Mucosa of rectum (tissue), 2 donors: Measurements from ENCODE around the gene SRSF6.
"Not testable (repeated sequence)": the region's sequence is repeated elsewhere in the genome, so short reads cannot be mapped to it uniquely, and the experiment has no call there.

Experiments used
- H3K27ac ChIP-seq, 2 donors: one replicate each; pipeline ENCODE4 v1.7.0; 2013; ENCODE audit warnings: inconsistent platforms in 2 of 2, low read depth in 2 of 2, low read length in 2 of 2
- H3K27me3 ChIP-seq, 2 donors: one replicate each; pipeline ENCODE4 v1.7.0; 2013; ENCODE audit warnings: low read length in 2 of 2; ENCODE audit not compliant: control insufficient read depth in 2 of 2, insufficient read depth in 2 of 2
- H3K36me3 ChIP-seq, 2 donors: one replicate each; pipeline ENCODE4 v1.7.0; 2013; ENCODE audit warnings: low read length in 2 of 2; ENCODE audit not compliant: control insufficient read depth in 2 of 2, insufficient read depth in 2 of 2
- H3K4me1 ChIP-seq, 2 donors: one replicate each; pipeline ENCODE4 v1.7.0; 2013; ENCODE audit warnings: low read length in 2 of 2, mild to moderate bottlenecking in 1 of 2; ENCODE audit not compliant: control insufficient read depth in 2 of 2, insufficient read depth in 2 of 2
- H3K4me3 ChIP-seq, 2 donors: one replicate each; pipeline ENCODE4 v1.7.0; 2013; ENCODE audit warnings: low read length in 2 of 2
- H3K9ac ChIP-seq, 2 donors: one replicate each; pipeline ENCODE4 v1.7.0; 2013; ENCODE audit warnings: low read length in 2 of 2, low read depth in 1 of 2, mild to moderate bottlenecking in 1 of 2
- H3K9me3 ChIP-seq, 2 donors: one replicate each; pipeline ENCODE4 v1.7.0; 2013; ENCODE audit warnings: low read length in 2 of 2; ENCODE audit not compliant: control insufficient read depth in 2 of 2
- donor health status: healthy.
- donor health status: Normal muscosa, but diverticular disease.

Gene SRSF6

DNA sequence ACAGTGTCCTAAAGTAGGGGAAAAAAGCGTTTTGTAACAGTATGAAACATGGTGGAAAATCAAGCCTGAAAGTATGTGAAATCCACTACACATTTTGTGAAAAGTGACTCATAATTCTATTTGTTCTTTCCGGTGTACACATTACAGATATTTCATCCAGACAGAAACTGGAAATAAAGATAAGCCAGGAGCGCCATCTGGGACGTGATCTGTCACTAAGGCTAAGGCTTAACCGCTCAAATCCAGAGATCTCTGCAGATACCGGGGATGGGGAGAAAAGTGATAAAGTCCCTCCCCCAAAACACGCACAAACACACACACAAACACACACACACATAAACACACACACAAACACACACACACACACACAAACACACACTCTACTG, 26.6 kb upstream of the SRSF6 start:
- Histone ChIP-seq H3K36me3 (no peaks in the 10 kb centered on the region), H3K27ac (no peak overlapping the region), H3K9ac (no peak overlapping the region), H3K4me3 (no peak overlapping the region), H3K27me3 (no peaks in the 10 kb centered on the region), H3K4me1 (no peaks in the 10 kb centered on the region), H3K9me3 (no peaks in the 10 kb centered on the region)

DNA sequence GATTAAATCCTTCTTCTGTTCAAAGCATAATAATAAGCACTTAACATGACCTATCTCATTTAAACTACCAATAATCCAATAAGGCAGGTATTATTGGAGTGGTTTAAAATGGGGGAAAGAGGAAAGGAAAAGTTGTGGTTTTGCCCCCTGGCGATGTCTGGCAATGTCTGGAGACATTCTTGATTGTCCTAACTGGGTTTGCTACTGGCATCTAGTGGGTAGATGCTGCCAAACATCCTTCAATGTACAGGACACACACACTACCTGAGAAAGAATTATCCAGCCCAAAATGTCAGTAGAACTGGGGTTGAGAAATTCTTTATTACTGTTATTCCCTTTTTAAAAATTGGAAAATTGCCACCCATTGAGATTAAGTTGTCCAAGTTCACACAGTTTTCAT, 25.2 kb upstream of the SRSF6 start:
- Histone ChIP-seq H3K27me3 (no peaks in the 10 kb centered on the region), H3K9me3 (no peaks in the 10 kb centered on the region), H3K36me3 (no peaks in the 10 kb centered on the region), H3K9ac (no peak overlapping the region), H3K4me3 (no peak overlapping the region), H3K4me1 (no peaks in the 10 kb centered on the region), H3K27ac (no peak overlapping the region)

DNA sequence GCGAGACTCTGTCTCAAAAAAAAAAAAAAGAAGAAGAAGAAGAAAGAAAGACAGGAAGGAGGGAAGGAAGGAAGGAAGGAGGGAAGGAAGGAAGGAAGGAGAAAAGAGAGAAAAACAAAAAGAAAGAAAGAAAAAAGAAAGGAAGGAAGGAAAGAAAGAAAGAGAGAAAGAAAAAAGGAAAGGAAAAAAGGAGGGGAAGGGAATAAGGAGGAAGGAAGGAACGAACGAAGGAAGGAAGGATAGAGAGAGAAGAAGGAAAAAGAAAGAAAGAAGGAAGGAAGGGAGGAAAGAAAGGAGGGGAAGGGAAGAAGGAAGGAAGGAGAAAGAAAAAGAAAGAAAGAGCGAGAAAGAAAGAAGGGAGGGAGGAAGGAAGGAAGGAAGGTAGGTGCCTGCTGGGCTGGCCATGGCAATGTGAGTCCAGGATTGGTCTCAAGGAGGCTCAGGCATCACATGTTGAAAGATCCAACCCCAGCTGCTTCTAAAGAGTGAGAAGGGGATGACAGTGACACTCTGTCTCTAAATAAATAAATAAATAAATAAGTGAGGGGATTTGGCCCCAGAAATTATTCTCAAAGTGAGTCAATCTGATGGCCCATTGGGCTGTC, 24.3 kb upstream of the SRSF6 start:
- no peaks in the 10 kb centered on the region for H3K36me3 ChIP-seq

DNA sequence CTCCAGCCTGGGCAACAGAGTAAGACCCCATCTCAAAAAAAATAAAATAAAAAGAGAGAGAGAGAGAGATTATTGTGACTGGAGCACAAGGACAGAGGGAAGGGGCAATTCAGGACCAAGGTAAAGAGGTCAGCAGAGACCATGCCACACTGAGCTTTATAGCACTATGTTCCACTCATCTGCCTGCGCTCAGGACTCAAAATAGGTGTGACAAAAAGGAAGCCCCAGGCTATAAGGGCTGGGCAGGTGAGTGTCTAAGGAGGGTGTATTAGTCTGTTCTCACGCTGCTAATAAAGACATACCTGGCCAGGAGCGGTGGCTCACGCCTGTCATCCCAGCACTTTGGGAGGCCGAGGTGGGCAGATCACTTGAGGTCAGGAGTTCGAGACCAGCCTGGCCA, 23.1 kb upstream of the SRSF6 start:
- no peaks in the 10 kb centered on the region for H3K4me1 ChIP-seq
- H3K36me3 ChIP-seq = no peaks in the 10 kb centered on the region
- H3K9me3 ChIP-seq = no peaks in the 10 kb centered on the region
- H3K27ac ChIP-seq = no peak overlapping the region
- H3K4me3 ChIP-seq = no peak overlapping the region
- no peaks in the 10 kb centered on the region for H3K27me3 ChIP-seq
- no peak overlapping the region for H3K9ac ChIP-seq

More for the DNA sequence above, 24.3 kb upstream of the SRSF6 start:
- Histone ChIP-seq H3K9ac (no peak overlapping the region), H3K4me3 (no peak overlapping the region), H3K4me1 (no peaks in the 10 kb centered on the region), H3K27ac (no peak overlapping the region), H3K9me3 (no peaks in the 10 kb centered on the region), H3K27me3 (no peaks in the 10 kb centered on the region)

DNA sequence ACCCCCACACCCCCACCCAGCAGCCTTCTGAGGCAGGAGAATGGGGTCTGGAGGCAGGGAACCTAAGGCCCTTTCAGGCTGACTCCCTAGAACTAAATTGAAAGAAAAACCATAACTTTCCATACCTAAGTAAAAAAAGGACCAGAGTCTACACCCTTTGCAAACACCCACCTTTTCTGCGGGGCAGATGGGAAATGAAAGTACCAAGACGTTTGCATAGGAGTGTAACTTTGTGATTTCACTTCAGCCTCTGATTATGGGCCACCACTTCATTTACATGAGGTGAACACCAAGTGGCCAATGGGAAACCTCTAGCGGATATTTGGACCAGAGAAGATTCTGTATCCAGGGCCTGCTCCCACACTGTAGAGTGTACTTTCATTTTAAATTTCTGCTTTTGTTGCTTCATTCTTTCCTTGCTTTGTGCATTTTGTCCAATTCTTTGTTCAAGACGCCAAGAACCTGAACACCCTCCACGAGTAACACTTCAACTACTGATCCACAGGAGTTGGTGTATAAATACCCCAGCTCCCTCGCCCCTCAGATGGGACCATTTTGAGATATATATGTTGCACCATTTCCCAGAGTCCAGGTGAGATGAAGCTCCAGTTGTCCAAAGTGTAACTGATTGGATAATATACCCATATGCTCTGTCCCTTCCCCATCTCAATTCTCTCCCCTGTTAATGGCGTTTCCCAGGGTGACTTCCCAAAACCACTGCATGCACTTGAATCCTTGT, 18.9 kb upstream of the SRSF6 start:
- H3K27ac ChIP-seq = no peak overlapping the region
- H3K9ac ChIP-seq = no peak overlapping the region
- no peak overlapping the region for H3K4me3 ChIP-seq
- no peaks in the 10 kb centered on the region for H3K4me1 ChIP-seq
- peaks cover 0 to 2% of the 10 kb centered on the region in 2 donors for H3K27me3 ChIP-seq
- no peaks in the 10 kb centered on the region for H3K36me3 ChIP-seq
- H3K9me3 ChIP-seq = no peaks in the 10 kb centered on the region

DNA sequence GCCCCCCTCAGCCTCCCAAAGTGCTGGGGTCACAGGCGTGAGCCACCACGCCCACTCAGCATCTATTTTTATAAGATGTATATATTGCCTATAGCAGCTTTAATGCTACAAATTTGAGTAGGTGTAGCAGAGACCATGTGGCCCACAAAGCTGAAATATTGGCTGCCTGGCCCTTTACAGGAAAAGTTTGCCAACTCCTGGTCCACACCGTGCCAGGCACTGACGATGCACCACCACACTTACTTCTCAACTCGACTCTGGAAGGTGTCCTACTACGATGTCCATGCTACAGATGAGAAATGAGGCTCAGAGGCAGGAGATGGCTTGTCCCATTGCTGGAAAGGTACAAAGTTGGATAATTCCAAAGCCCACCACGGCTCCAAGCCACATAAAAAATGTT, 17.2 kb upstream of the SRSF6 start:
- no peaks in the 10 kb centered on the region for H3K36me3 ChIP-seq
- H3K9me3 ChIP-seq = no peaks in the 10 kb centered on the region
- H3K4me1 ChIP-seq = no peaks in the 10 kb centered on the region
- H3K4me3 ChIP-seq = no peak overlapping the region
- no peak overlapping the region for H3K27ac ChIP-seq
- H3K27me3 ChIP-seq = peaks cover 0 to 2% of the 10 kb centered on the region in 2 donors
- no peak overlapping the region for H3K9ac ChIP-seq

DNA sequence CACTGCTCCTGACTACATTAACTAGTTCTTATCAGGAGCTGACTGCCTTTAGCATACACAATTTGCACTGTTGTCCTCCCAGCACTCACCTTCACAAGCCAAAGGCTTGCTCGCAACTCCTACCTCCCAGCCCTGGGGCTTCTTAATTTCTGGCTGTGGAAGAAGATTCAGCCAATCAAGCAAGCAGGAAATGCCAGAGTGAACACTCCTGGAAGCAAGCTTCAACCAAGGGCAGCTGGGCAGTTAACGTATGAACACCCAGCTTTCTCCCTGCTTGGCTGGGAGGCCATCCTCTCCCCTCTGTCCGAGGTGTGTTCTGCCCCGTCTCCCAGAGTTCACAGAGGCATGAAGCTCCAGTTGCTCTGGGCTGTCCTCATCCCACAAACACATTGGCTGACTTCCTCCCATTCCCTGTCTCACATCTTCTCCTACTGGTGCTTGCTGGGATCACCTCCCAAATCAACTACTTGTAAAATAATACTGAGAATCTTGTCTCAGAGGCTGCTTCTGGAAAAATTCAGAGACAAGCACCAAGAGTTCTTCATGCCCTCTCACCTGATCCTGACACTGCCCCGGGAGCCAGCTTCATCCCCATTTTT, 15.3 kb upstream of the SRSF6 start:
- Histone ChIP-seq H3K27me3 (peaks cover 0 to 4% of the 10 kb centered on the region in 2 donors), H3K9me3 (no peaks in the 10 kb centered on the region), H3K4me3 (no peak overlapping the region), H3K36me3 (no peaks in the 10 kb centered on the region), H3K27ac (no peak overlapping the region), H3K9ac (no peak overlapping the region), H3K4me1 (no peaks in the 10 kb centered on the region)

DNA sequence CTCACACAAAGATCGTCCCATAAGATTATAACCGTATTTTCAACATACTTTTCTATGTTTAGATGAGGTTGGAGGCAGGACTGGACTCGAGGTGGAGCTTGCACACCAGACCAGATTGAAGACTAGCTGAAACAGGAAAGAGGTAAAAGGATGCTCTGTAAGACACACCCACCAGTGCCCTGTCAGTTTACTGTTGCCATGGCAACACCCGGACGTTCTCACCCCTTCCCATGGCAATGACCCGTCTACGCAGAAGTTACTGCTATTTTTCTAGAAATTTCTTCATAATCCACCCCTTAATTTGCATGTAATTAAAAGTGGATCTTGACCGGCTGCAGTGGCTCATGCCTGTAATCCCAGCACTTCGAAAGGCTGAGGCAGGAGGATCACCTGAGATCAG, 13.6 kb upstream of the SRSF6 start:
- H3K9me3 ChIP-seq = no peaks in the 10 kb centered on the region
- H3K9ac ChIP-seq = no peak overlapping the region
- peaks cover 0 to 4% of the 10 kb centered on the region in 2 donors for H3K27me3 ChIP-seq
- H3K4me1 ChIP-seq = no peaks in the 10 kb centered on the region
- H3K27ac ChIP-seq = no peak overlapping the region
- H3K36me3 ChIP-seq = no peaks in the 10 kb centered on the region
- no peak overlapping the region for H3K4me3 ChIP-seq

DNA sequence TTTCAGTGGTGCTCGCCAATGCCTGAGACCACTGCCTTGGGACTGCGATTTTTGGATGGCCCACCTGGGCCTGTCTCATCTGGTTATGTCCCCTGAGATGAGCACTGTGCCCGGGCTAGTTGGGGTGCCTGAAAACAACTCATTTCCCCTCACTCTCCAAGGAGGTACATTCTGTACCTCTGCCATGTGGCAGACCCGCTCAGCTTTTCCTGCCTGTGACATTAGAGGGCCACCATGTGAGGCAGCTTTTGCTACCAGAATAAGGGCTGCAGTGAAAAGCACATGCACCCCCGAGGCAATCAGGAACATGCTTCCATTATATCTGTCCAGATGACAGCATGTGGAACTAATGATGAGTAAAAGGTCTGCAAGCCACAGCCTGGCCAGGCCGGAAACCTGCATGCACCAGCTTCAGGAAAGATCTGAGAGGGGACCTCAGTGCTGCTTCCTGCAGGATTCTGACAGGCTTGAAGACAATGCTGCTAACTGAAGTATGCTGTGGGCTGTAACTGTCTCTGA, 11.3 kb upstream of the SRSF6 start:
- Histone ChIP-seq H3K27ac (no peak overlapping the region), H3K27me3 (peaks cover 0 to 7% of the 10 kb centered on the region in 2 donors), H3K9me3 (no peaks in the 10 kb centered on the region), H3K36me3 (no peaks in the 10 kb centered on the region), H3K9ac (no peak overlapping the region), H3K4me3 (no peak overlapping the region), H3K4me1 (no peaks in the 10 kb centered on the region)

DNA sequence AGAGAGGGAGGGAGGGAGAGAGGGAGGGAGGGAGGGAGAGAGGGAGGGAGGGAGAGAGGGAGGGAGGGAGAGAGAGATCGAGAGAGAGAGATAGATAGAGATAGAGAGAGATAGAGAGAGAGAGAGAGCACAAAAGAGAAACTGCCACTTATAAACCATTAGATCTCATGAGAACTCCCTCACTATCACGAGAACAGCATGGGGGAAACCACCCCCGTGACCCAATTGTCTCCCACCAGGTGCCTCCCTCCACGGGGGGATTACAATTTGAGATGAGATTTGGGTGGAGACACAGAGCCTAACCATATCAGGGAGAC, 9.3 kb upstream of the SRSF6 start:
- H3K4me1 ChIP-seq, H3K27ac ChIP-seq, H3K9ac ChIP-seq, H3K4me3 ChIP-seq, H3K9me3 ChIP-seq, H3K27me3 ChIP-seq, H3K36me3 ChIP-seq: not testable (repeated sequence)
